ENCODE measurements around the gene RRH. TPM values are rescaled to one million over a fixed set of nuclear protein-coding genes. Genes with fewer than 3 reads are reported as not detected.
"Not testable (repeated sequence)": the region's sequence is repeated elsewhere in the genome, so short reads cannot be mapped to it uniquely, and the experiment has no call there.

Gene RRH
- total and polyA plus RNA-seq, 5 donors from 2014 or later: 0.27 TPM; not detected in 4

- H3K9me3 ChIP-seq (ENCODE audit: control insufficient read depth in 2 of 2, low read length in 2 of 2): no peaks in the 10 kb centered on the region
- Mint-ChIP-seq H3K27ac (no peak within 1 kb of the TSS), H3K4me3 (no peak within 1 kb of the TSS), H3K4me1 (peaks cover 0 to under 1% (median 0%) of the 10 kb centered on the region in 4 donors), H3K27me3 (no peaks in the 10 kb centered on the region), H3K9me3 (peaks cover 0 to 1% (median 0%) of the 10 kb centered on the region in 7 donors), H3K36me3 (no peaks in the 10 kb centered on the region)
- H3K4me1 ChIP-seq (ENCODE audit: control insufficient read depth, insufficient read depth, low read length, poor library complexity, severe bottlenecking): no peaks in the 10 kb centered on the region
- H3K4me3 ChIP-seq (ENCODE audit: low read depth, low read length): no peak within 1 kb of the TSS
- ATAC-seq (ENCODE audit: low read depth in 2 of 2) (no peak), DNase-seq (no peak)
- H3K36me3 ChIP-seq (ENCODE audit: control insufficient read depth, insufficient read depth, low read length): no peaks in the 10 kb centered on the region
- H3K27ac ChIP-seq (ENCODE audit: insufficient read depth, low read length, poor library complexity, severe bottlenecking): no peak within 1 kb of the TSS
- H3K27me3 ChIP-seq (ENCODE audit: control insufficient read depth, insufficient read depth, low read length): no peaks in the 10 kb centered on the region
These were observed 20.2 kb downstream of the RRH start, which contains the start of gene LRIT3 for GRCh38 chr4:109847896-109848442. Gene LRIT3 (plus strand): TSS chr4:109848107. CDS start chr4:109848202, 95 bp downstream.

- no peaks in the 10 kb centered on the region for H3K27me3 ChIP-seq (ENCODE audit: control insufficient read depth, insufficient read depth, low read length)
- no peak overlapping the region for H3K4me3 Mint-ChIP-seq
- no peak for DNase-seq
- no peaks in the 10 kb centered on the region for H3K36me3 Mint-ChIP-seq
- peaks cover 0 to 4% (median 0%) of the 10 kb centered on the region in 7 donors for H3K9me3 Mint-ChIP-seq
- no peaks in the 10 kb centered on the region for H3K36me3 ChIP-seq (ENCODE audit: control insufficient read depth, insufficient read depth, low read length)
- no peaks in the 10 kb centered on the region for H3K9me3 ChIP-seq (ENCODE audit: control insufficient read depth in 2 of 2, low read length in 2 of 2)
- H3K4me1 Mint-ChIP-seq: peaks cover 0 to 6% (median under 1%) of the 10 kb centered on the region in 4 donors
- ATAC-seq (ENCODE audit: low read depth in 2 of 2): no peak
- H3K4me1 ChIP-seq (ENCODE audit: control insufficient read depth, insufficient read depth, low read length, poor library complexity, severe bottlenecking): no peaks in the 10 kb centered on the region
- H3K27ac Mint-ChIP-seq: no peak overlapping the region
- H3K27ac ChIP-seq (ENCODE audit: insufficient read depth, low read length, poor library complexity, severe bottlenecking): no peak overlapping the region
- H3K4me3 ChIP-seq (ENCODE audit: low read depth, low read length): no peak overlapping the region
- H3K27me3 Mint-ChIP-seq: no peaks in the 10 kb centered on the region
These were observed 20.7 kb downstream of the RRH start for GRCh38 chr4:109848501-109848900.

GRCh38 chr4:109850601-109851000 is 22.8 kb downstream of the RRH start:
- no peaks in the 10 kb centered on the region for H3K36me3 ChIP-seq (ENCODE audit: control insufficient read depth, insufficient read depth, low read length)
- no peak overlapping the region for H3K4me3 ChIP-seq (ENCODE audit: low read depth, low read length)
- no peaks in the 10 kb centered on the region for H3K4me1 ChIP-seq (ENCODE audit: control insufficient read depth, insufficient read depth, low read length, poor library complexity, severe bottlenecking)
- DNase-seq (no peak), ATAC-seq (ENCODE audit: low read depth in 2 of 2) (no peak)
- Mint-ChIP-seq H3K36me3 (peaks cover 8% of the 10 kb centered on the region), H3K27ac (no peak overlapping the region), H3K4me3 (no peak overlapping the region), H3K27me3 (no peaks in the 10 kb centered on the region), H3K4me1 (peaks cover 0 to 9% (median under 1%) of the 10 kb centered on the region in 4 donors), H3K9me3 (peaks cover 0 to 4% (median 0%) of the 10 kb centered on the region in 7 donors)
- H3K27me3 ChIP-seq (ENCODE audit: control insufficient read depth, insufficient read depth, low read length): no peaks in the 10 kb centered on the region
- H3K27ac ChIP-seq (ENCODE audit: insufficient read depth, low read length, poor library complexity, severe bottlenecking): no peak overlapping the region
- no peaks in the 10 kb centered on the region for H3K9me3 ChIP-seq (ENCODE audit: control insufficient read depth in 2 of 2, low read length in 2 of 2)

- not testable (repeated sequence) for H3K4me3 Mint-ChIP-seq
- peaks cover 32% of the 10 kb centered on the region for H3K36me3 Mint-ChIP-seq
These were observed 31.9 kb downstream of the RRH start for GRCh38 chr4:109859426-109860300.

GRCh38 chr4:109861271-109861670 is 33.5 kb downstream of the RRH start:
- DNase-seq: no peak
- Mint-ChIP-seq H3K36me3 (peaks cover 18% of the 10 kb centered on the region), H3K27ac (no peak overlapping the region), H3K9me3 (peaks cover 0 to 28% (median 2%) of the 10 kb centered on the region in 7 donors), H3K4me1 (peaks cover 0 to 2% (median 0%) of the 10 kb centered on the region in 4 donors), H3K27me3 (no peaks in the 10 kb centered on the region), H3K4me3 (no peak overlapping the region)
- no peak for ATAC-seq (ENCODE audit: low read depth in 2 of 2)
- H3K36me3 ChIP-seq (ENCODE audit: control insufficient read depth, insufficient read depth, low read length): no peaks in the 10 kb centered on the region
- H3K27me3 ChIP-seq (ENCODE audit: control insufficient read depth, insufficient read depth, low read length): no peaks in the 10 kb centered on the region
- H3K4me1 ChIP-seq (ENCODE audit: control insufficient read depth, insufficient read depth, low read length, poor library complexity, severe bottlenecking): no peaks in the 10 kb centered on the region
- no peak overlapping the region for H3K27ac ChIP-seq (ENCODE audit: insufficient read depth, low read length, poor library complexity, severe bottlenecking)
- no peak overlapping the region for H3K4me3 ChIP-seq (ENCODE audit: low read depth, low read length)
- peaks cover 10 to 12% of the 10 kb centered on the region in 2 experiments for H3K9me3 ChIP-seq (ENCODE audit: control insufficient read depth in 2 of 2, low read length in 2 of 2)

More at GRCh38 chr4:109859426-109860300, 31.9 kb downstream of the RRH start:
- not testable (repeated sequence) for H3K27me3 ChIP-seq (ENCODE audit: control insufficient read depth, insufficient read depth, low read length); DNase-seq; H3K36me3 ChIP-seq (ENCODE audit: control insufficient read depth, insufficient read depth, low read length); H3K27me3 Mint-ChIP-seq; ATAC-seq (ENCODE audit: low read depth in 2 of 2); H3K27ac Mint-ChIP-seq; H3K27ac ChIP-seq (ENCODE audit: insufficient read depth, low read length, poor library complexity, severe bottlenecking); H3K4me1 Mint-ChIP-seq; H3K4me3 ChIP-seq (ENCODE audit: low read depth, low read length); H3K4me1 ChIP-seq (ENCODE audit: control insufficient read depth, insufficient read depth, low read length, poor library complexity, severe bottlenecking)
- peaks cover 10 to 12% of the 10 kb centered on the region in 2 experiments for H3K9me3 ChIP-seq (ENCODE audit: control insufficient read depth in 2 of 2, low read length in 2 of 2)
- peaks cover 0 to 28% (median 3%) of the 10 kb centered on the region in 7 donors for H3K9me3 Mint-ChIP-seq

GRCh38 chr4:109861916-109862511 is 34.2 kb downstream of the RRH start:
- H3K27me3 Mint-ChIP-seq: no peaks in the 10 kb centered on the region
- H3K4me1 Mint-ChIP-seq: peaks cover 0 to 2% (median 0%) of the 10 kb centered on the region in 4 donors
- no peak overlapping the region for H3K4me3 Mint-ChIP-seq
- H3K27ac Mint-ChIP-seq: no peak overlapping the region
- Histone ChIP-seq H3K4me3 (ENCODE audit: low read depth, low read length) (no peak overlapping the region), H3K27me3 (ENCODE audit: control insufficient read depth, insufficient read depth, low read length) (no peaks in the 10 kb centered on the region), H3K4me1 (ENCODE audit: control insufficient read depth, insufficient read depth, low read length, poor library complexity, severe bottlenecking) (no peaks in the 10 kb centered on the region), H3K9me3 (ENCODE audit: control insufficient read depth in 2 of 2, low read length in 2 of 2) (peaks cover 10 to 12% of the 10 kb centered on the region in 2 experiments), H3K27ac (ENCODE audit: insufficient read depth, low read length, poor library complexity, severe bottlenecking) (no peak overlapping the region), H3K36me3 (ENCODE audit: control insufficient read depth, insufficient read depth, low read length) (no peaks in the 10 kb centered on the region)
- ATAC-seq (ENCODE audit: low read depth in 2 of 2) (no peak), DNase-seq (no peak)
- peaks cover 0 to 28% (median 2%) of the 10 kb centered on the region in 7 donors for H3K9me3 Mint-ChIP-seq
- peaks cover 13% of the 10 kb centered on the region for H3K36me3 Mint-ChIP-seq

GRCh38 chr4:109864134-109864533 is 36.4 kb downstream of the RRH start:
- Mint-ChIP-seq H3K9me3 (peaks cover 0 to 21% (median 2%) of the 10 kb centered on the region in 7 donors), H3K27me3 (no peaks in the 10 kb centered on the region), H3K36me3 (peaks cover 6% of the 10 kb centered on the region), H3K4me1 (peaks cover 0 to 2% (median 0%) of the 10 kb centered on the region in 4 donors), H3K4me3 (no peak overlapping the region), H3K27ac (no peak overlapping the region)
- Histone ChIP-seq H3K9me3 (ENCODE audit: control insufficient read depth in 2 of 2, low read length in 2 of 2) (peaks cover 10 to 12% of the 10 kb centered on the region in 2 experiments), H3K36me3 (ENCODE audit: control insufficient read depth, insufficient read depth, low read length) (no peaks in the 10 kb centered on the region), H3K4me1 (ENCODE audit: control insufficient read depth, insufficient read depth, low read length, poor library complexity, severe bottlenecking) (no peaks in the 10 kb centered on the region), H3K27me3 (ENCODE audit: control insufficient read depth, insufficient read depth, low read length) (no peaks in the 10 kb centered on the region), H3K27ac (ENCODE audit: insufficient read depth, low read length, poor library complexity, severe bottlenecking) (no peak overlapping the region), H3K4me3 (ENCODE audit: low read depth, low read length) (no peak overlapping the region)
- ATAC-seq (ENCODE audit: low read depth in 2 of 2): no peak
- no peak for DNase-seq
